NCI-H2081 treated with DMSO at 0.1 percent for 48 hours (cell line): ENCODE data around the gene MAPK9.

Experiments
- DNase-seq: peaks from one replicate; lab custom pipeline; 2025; lab: John Stamatoyannopoulos, UW

MAPK9 gene

GRCh38 chr5:180204276-180204819, 87.5 kb downstream of the MAPK9 start:
- DNase-seq, result no peak

- no peak for DNase-seq
Observed at GRCh38 chr5:180202939-180203573, 88.8 kb downstream of the MAPK9 start.

GRCh38 chr5:180201051-180201987, 90.6 kb downstream of the MAPK9 start:
- peak; percentile 2 for DNase-seq

GRCh38 chr5:180199390-180199789, 92.5 kb downstream of the MAPK9 start:
- DNase-seq, result no peak

- no peak for DNase-seq
Observed at GRCh38 chr5:180198208-180198607, 93.7 kb downstream of the MAPK9 start.

- no peak for DNase-seq
Observed at GRCh38 chr5:180197016-180197702, 94.7 kb downstream of the MAPK9 start.

- DNase-seq, result no peak
Observed at GRCh38 chr5:180194410-180195345, 97.2 kb downstream of the MAPK9 start.

GRCh38 chr5:180193749-180194375, 98.0 kb downstream of the MAPK9 start:
- no peak for DNase-seq

GRCh38 chr5:180191716-180192115, 100.2 kb downstream of the MAPK9 start:
- no peak for DNase-seq

- no peak for DNase-seq
Observed at GRCh38 chr5:180187767-180188166, 104.1 kb downstream of the MAPK9 start.
